Transverse colon (tissue), 4 donors: ENCODE data around the gene ANKS4B. TPM values are rescaled to one million over a fixed set of nuclear protein-coding genes. Genes with fewer than 3 reads are reported as not detected.
"Not testable (repeated sequence)": the region's sequence is repeated elsewhere in the genome, so short reads cannot be mapped to it uniquely, and the experiment has no call there.

Experiments used
- DNase-seq: peaks from one replicate; pipeline ENCODE4 v3.0.0-alpha.2; 2019
- H3K27ac ChIP-seq, 4 donors: fragments of 200-600 bp; sonication (generic); 2 replicates each; pipeline ENCODE4 v1.5.1; 2016 to 2018; ENCODE audit warnings: inconsistent platforms in 4 of 4
- H3K27me3 ChIP-seq: fragments of 200-600 bp; sonication (generic); 2 replicates; pipeline ENCODE4 v1.5.1; 2017; ENCODE audit warnings: inconsistent platforms
- H3K36me3 ChIP-seq, 4 donors: fragments of 200-600 bp; sonication (generic); 2 replicates each; pipeline ENCODE4 v1.5.1; 2017 to 2019; ENCODE audit warnings: inconsistent platforms in 4 of 4
- H3K4me1 ChIP-seq, 4 donors: fragments of 200-600 bp; sonication (generic); 2 replicates each; pipeline ENCODE4 v1.5.1; 2017 to 2020; ENCODE audit warnings: inconsistent platforms in 4 of 4
- H3K4me3 ChIP-seq, 4 donors: fragments of 200-600 bp; sonication (generic); 1 replicate in 1 of 4; 2 replicates in 3 of 4; pipeline versions ENCODE4 v1.5.1 to v1.6.1; 2017 to 2019; ENCODE audit warnings: inconsistent platforms in 4 of 4
- H3K9me3 ChIP-seq, 2 donors: fragments of 200-600 bp; sonication (generic); 2 replicates each; pipeline ENCODE4 v1.5.1; 2017 to 2019; ENCODE audit warnings: inconsistent platforms in 2 of 2
- CTCF ChIP-seq, 5 experiments: fragments of 200-600 bp in 3 of 5; fragments of 450-650 bp in 2 of 5; sonication (generic) in 3 of 5; IDR thresholded peaks; 1 replicate in 2 of 5; 2 replicates in 3 of 5; pipeline ENCODE4 v1.5.1; 2016 to 2017; ENCODE audit warnings: antibody characterized with exemption in 5 of 5, inconsistent platforms in 3 of 5, mild to moderate bottlenecking in 2 of 5, moderate library complexity in 1 of 5
- EP300 ChIP-seq: sonication (generic); formaldehyde crosslinking; IDR thresholded peaks from one replicate; pipeline ENCODE4 v1.6.1; 2017; ENCODE audit warnings: antibody characterized with exemption, low read depth
- POLR2A ChIP-seq: fragments of 450-650 bp; IDR thresholded peaks from one replicate; pipeline ENCODE4 v1.6.1; 2016; ENCODE audit warnings: antibody characterized with exemption, mild to moderate bottlenecking, moderate library complexity
- POLR2AphosphoS5 ChIP-seq, 3 donors: sonication (generic); formaldehyde crosslinking; IDR thresholded peaks; one replicate each; pipeline ENCODE4 v1.6.1; 2016; ENCODE audit warnings: antibody characterized with exemption in 3 of 3
- WGBS, 2 donors: methylation state at CpG; one replicate each; pipeline ENCODE4 v1.1.5; 2018; ENCODE audit warnings: low coverage in 1 of 2; 5-methylcytosine and 5-hydroxymethylcytosine counted together
- in situ Hi-C, 4 donors: fragments of 200-750 bp; cut with MboI; loops; one replicate each; pipeline versions ENCODE4 v1.15.0 to v1.15.1; 2017; ENCODE audit warnings: low sequenced_read_pairs in 3 of 4, low pct_ligation_motif_present in 1 of 4, low pct_unique_long_range_greater_than_20kb in 1 of 4
- intact Hi-C: fragments of 100-400 bp; cut with DNase I; formaldehyde crosslinking; loops from one replicate; pipeline ENCODE4 v1.15.1; 2023; ENCODE audit warnings: low total_unique reads
- total RNA-seq, 4 donors: library from RNA; depleted of rRNA; stranded (reverse); fragments of >200 nt; gene quantifications; one replicate each; pipeline ENCODE4 v1.1.0, GENCODE V29; 2016

Gene ANKS4B
- total RNA-seq, 4 donors from 2014 or later: 27.7 to 70.2 (median 41.4) TPM

- 91 to 93% methylated on average over 4 to 9 of the region's 9 CpGs for WGBS, 2 donors
- Histone ChIP-seq H3K27me3 (no peaks in the 10 kb centered on the region), H3K27ac (no peak overlapping the region), H3K9me3 (no peaks in the 10 kb centered on the region), H3K36me3 (no peaks in the 10 kb centered on the region), H3K4me3 (no peak overlapping the region), H3K4me1 (peaks cover 9 to 43% (median 26%) of the 10 kb centered on the region in 4 donors)
- in situ Hi-C loops (loop anchor here in 1 of 4 donors (10.0 kb wide), 1 partner anchor 80 kb away; no protein-coding TSS in a partner anchor), intact Hi-C loops (loop anchor here (10.0 kb wide), 1 partner anchor 60 kb away; no protein-coding TSS in a partner anchor)
- TF ChIP-seq POLR2AphosphoS5 (IDR thresholded peaks at IDR 0.05) (no peak), CTCF (IDR thresholded peaks at IDR 0.05) (no peak), EP300 (no peak), POLR2A (no peak)
- no peak for DNase-seq
Measured at GRCh38 chr16:21265104-21265837, 31.8 kb downstream of the ANKS4B start.

GRCh38 chr16:21267298-21267697 is 33.8 kb downstream of the ANKS4B start:
- no peaks in the 10 kb centered on the region for H3K36me3 ChIP-seq
- H3K4me1 ChIP-seq: peaks cover 4 to 24% (median 13%) of the 10 kb centered on the region in 4 donors
- no peak overlapping the region for H3K4me3 ChIP-seq
- no peaks in the 10 kb centered on the region for H3K9me3 ChIP-seq
- no peaks in the 10 kb centered on the region for H3K27me3 ChIP-seq
- intact Hi-C loops (loop anchor here (10.0 kb wide), 1 partner anchor 62 kb away; no protein-coding TSS in a partner anchor), in situ Hi-C loops (loop anchor here in 1 of 4 donors (10.0 kb wide), 1 partner anchor 82 kb away; no protein-coding TSS in a partner anchor)
- no peak for DNase-seq
- 86% methylated on average over 4 of the region's 4 CpGs; no CpG with 5 or more reads in 1 of the 2 donors for WGBS, 2 donors
- no peak for TF ChIP-seq POLR2A
- TF ChIP-seq EP300: no peak
- no peak for TF ChIP-seq CTCF (IDR thresholded peaks at IDR 0.05)
- no peak for TF ChIP-seq POLR2AphosphoS5 (IDR thresholded peaks at IDR 0.05)
- H3K27ac ChIP-seq: no peak overlapping the region

- intact Hi-C loops: loop anchor here (10.0 kb wide), 1 partner anchor 63 kb away; no protein-coding TSS in a partner anchor
- WGBS, 2 donors: 88 to 89% methylated on average over 9 of the region's 9 CpGs
- Histone ChIP-seq H3K27ac (no peak overlapping the region), H3K4me3 (no peak overlapping the region), H3K36me3 (no peaks in the 10 kb centered on the region), H3K4me1 (peaks cover 4 to 17% (median 12%) of the 10 kb centered on the region in 4 donors), H3K27me3 (no peaks in the 10 kb centered on the region), H3K9me3 (no peaks in the 10 kb centered on the region)
- no peak for TF ChIP-seq EP300
- no peak for TF ChIP-seq POLR2A
- no peak for TF ChIP-seq CTCF (IDR thresholded peaks at IDR 0.05)
- TF ChIP-seq POLR2AphosphoS5 (IDR thresholded peaks at IDR 0.05): no peak
- in situ Hi-C loops: loop anchor here in 1 of 4 donors (10.0 kb wide), 1 partner anchor 83 kb away; no protein-coding TSS in a partner anchor
- no peak for DNase-seq
Measured at GRCh38 chr16:21268236-21268635, 34.7 kb downstream of the ANKS4B start.

- WGBS, 2 donors: 50 to 57% methylated on average over 2 of the region's 2 CpGs
- intact Hi-C loops (no loop called here), in situ Hi-C loops (loop anchor here in 2 of 4 donors (10.0 kb wide), 1 partner anchor 87 kb away; no protein-coding TSS in a partner anchor)
- H3K27ac ChIP-seq: no peak overlapping the region
- H3K4me3 ChIP-seq: no peak overlapping the region
- no peak for DNase-seq
- H3K9me3 ChIP-seq: no peaks in the 10 kb centered on the region
- H3K36me3 ChIP-seq: no peaks in the 10 kb centered on the region
- H3K27me3 ChIP-seq: peaks cover 8% of the 10 kb centered on the region
- TF ChIP-seq POLR2AphosphoS5 (IDR thresholded peaks at IDR 0.05) (no peak), CTCF (IDR thresholded peaks at IDR 0.05) (no peak), EP300 (no peak), POLR2A (no peak)
- H3K4me1 ChIP-seq: no peaks in the 10 kb centered on the region
Measured at GRCh38 chr16:21272253-21272652, 38.8 kb downstream of the ANKS4B start.

GRCh38 chr16:21272763-21273162 is 39.3 kb downstream of the ANKS4B start:
- H3K27ac ChIP-seq, H3K4me1 ChIP-seq, H3K36me3 ChIP-seq, H3K9me3 ChIP-seq, intact Hi-C loops, DNase-seq, H3K4me3 ChIP-seq: not testable (repeated sequence)
- 98% methylated on average over 3 of the region's 3 CpGs; no CpG with 5 or more reads in 1 of the 2 donors for WGBS, 2 donors
- H3K27me3 ChIP-seq: peaks cover 13% of the 10 kb centered on the region
- in situ Hi-C loops: loop anchor here in 2 of 4 donors (10.0 kb wide), 1 partner anchor 88 kb away; no protein-coding TSS in a partner anchor
